Skin of body (tissue), 2 donors: ENCODE results near the gene COPG2. TPM values are rescaled to one million over a fixed set of nuclear protein-coding genes. Genes with fewer than 3 reads are reported as not detected.
"Not testable (repeated sequence)": the region's sequence is repeated elsewhere in the genome, so short reads cannot be mapped to it uniquely, and the experiment has no call there.

ENCODE experiments used
- DNase-seq: peaks from one replicate; lab custom pipeline; 2025; lab: John Stamatoyannopoulos, UW
- total RNA-seq: library from RNA; depleted of rRNA; stranded (reverse); fragments of >200 nt; gene quantifications from one replicate; pipeline ENCODE4 v1.2.3, GENCODE V29; 2014

COPG2 gene, protein sequence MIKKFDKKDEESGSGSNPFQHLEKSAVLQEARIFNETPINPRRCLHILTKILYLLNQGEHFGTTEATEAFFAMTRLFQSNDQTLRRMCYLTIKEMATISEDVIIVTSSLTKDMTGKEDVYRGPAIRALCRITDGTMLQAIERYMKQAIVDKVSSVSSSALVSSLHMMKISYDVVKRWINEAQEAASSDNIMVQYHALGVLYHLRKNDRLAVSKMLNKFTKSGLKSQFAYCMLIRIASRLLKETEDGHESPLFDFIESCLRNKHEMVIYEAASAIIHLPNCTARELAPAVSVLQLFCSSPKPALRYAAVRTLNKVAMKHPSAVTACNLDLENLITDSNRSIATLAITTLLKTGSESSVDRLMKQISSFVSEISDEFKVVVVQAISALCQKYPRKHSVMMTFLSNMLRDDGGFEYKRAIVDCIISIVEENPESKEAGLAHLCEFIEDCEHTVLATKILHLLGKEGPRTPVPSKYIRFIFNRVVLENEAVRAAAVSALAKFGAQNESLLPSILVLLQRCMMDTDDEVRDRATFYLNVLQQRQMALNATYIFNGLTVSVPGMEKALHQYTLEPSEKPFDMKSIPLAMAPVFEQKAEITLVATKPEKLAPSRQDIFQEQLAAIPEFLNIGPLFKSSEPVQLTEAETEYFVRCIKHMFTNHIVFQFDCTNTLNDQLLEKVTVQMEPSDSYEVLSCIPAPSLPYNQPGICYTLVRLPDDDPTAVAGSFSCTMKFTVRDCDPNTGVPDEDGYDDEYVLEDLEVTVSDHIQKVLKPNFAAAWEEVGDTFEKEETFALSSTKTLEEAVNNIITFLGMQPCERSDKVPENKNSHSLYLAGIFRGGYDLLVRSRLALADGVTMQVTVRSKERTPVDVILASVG
- 31.8 TPM for total RNA-seq

DNA sequence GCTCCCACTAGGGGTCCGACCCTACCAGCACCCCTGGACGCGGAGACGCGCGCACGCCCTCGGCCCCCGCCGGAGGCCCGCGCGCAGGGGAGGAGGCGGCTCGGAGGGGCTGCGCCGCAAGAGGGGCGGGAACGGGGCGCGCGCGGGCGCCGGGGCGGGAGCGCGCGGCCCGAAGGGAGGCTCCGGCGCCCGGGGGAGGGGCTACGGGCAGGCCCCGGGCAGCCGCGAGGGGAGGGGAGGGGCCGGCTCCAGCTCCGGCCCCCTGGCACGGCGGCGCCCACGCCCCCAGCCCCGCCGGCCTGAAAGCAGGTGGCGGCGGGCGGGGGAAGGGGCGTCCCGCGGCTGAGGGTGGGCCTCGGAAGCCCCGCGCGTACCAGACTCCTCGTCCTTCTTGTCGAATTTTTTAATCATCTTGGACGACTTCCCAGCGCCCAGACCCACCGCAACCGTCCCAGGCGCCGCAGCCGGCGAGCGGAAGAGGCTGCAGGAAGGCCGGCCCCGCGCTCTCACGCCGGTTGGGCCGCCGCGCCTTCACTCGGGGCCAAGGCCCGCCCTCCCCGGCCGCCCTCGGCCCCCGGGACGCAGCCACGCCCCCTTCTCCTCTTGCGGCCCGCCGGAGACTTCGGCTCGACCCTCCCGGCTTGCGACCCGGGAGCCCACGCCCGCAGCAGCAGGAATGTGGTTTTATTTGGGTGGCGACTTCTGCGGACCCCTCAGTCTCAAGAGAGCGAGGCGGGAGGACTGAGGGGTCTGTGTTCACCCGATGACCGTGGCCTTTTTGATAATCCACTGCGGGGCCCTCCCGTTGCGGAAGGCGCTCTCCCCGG lies at the start of gene COPG2:
Gene COPG2 (minus strand): TSS at position 491 of the 827 bp plus-strand sequence. CDS start 80 bp downstream, at position 411.
- DNase-seq, result peak; percentile 80

DNA sequence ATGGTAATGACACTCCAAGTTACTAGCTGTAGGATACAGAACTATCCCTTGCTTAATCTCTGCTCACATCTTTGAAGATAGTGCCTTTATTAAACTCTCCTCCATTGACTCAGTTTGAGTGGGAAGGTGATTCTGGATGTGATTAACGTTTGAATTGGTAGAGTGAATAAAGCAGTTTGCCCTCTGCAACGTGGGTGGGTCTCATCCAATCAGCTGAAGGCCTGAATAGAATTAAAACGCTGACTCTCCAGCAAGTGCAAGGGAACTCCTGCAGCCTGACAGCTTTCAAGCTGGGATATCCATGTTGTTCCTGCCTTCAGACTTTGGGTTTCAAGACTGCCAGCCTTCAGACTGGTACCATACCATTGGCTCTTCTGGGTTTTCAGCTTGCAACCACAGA lies 43.9 kb upstream of the COPG2 start:
- no peak for DNase-seq

DNA sequence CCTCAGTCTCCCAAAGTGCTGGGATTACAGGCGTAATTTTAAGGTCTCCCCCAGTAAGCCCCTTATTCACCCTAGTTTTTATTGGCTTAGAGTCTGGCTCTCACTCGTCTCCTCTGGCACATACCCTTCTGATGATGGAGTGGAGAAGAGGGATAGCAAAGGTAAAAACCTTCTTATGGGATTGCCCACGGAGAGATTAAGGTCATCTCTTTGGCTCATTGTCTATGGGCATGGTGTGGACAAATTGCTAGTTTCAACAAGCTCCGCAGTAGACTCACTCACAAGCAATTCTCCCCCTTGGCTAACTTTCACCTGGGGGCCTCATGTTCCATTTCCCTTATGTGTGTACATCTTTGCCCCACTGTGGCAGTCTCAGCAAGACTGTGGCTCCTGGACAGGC lies 40.2 kb upstream of the COPG2 start:
- no peak for DNase-seq

DNA sequence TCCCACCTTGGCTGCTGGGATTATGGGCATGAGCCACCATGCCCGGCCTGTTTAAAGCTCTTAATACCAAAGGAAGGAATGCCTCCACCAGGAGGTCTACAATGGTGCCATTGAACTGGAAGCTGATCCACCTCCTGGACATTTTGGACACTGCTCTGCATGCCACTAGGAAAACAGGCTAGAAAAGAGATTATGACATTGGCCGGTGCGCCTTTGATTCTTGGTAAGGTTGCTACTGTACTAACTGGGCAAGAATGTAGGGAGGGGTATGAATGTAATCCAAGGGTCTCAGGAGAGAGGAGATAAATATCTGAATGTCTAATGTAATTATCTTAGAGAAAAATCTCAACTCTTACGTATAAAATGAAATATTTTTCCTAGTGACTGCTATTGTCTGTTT lies 39.5 kb upstream of the COPG2 start:
- no peak for DNase-seq

DNA sequence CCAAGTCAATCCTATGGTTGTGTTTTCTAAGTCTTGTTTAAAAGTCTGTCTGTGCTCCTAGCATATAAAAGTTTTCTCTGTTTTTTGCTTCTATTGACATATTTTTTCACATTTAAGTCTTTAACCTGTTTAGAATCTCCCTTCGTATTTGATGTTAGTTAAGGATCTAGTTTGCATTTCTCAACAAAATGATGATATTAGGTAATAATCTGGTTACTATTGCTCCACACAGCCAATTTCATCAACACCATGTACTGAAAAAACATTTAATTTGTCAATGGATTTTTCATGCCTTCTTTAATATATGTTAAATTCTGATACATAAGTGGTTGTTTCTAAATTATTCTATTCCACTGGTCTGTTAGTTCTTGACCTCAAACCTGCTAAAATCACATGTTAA lies 35.3 kb upstream of the COPG2 start:
- DNase-seq, result no peak

DNA sequence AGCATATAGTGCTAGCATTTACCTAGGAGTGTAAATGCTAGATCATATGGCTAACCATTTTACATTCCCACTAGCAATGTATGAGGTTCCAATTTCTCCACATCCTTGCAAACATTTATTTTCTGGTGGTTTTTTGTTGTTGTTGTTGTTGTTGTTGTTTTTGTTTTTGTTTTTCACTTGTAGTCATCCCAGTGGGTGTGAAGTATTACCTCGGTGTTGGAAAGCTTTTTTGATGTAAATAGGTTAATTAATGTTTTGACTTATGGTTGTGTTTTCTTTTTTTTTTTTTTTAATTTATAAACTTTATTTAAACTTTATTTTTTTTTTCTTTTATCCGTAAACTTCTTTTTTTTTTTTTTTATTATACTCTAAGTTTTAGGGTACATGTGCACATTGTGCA lies 33.1 kb upstream of the COPG2 start:
- no peak for DNase-seq

DNA sequence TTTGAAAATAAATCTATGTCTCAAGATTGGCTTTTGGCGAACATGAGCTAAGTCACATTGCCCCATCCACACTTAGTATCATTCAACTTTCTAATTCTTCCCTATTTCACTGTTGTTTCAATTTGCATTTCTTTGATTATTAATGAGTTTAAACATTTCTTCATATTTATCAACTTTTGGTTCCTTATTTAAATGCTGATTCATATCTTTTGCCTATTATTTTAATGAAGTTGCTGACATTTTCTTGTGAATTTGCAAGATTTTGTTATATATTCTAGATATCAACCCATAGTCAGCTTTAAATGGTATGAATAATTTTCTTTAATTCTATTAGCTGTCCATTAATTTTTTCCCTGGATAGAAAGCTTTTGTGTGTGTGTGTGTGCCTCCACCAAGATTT lies 32.2 kb upstream of the COPG2 start:
- DNase-seq, result no peak

DNA sequence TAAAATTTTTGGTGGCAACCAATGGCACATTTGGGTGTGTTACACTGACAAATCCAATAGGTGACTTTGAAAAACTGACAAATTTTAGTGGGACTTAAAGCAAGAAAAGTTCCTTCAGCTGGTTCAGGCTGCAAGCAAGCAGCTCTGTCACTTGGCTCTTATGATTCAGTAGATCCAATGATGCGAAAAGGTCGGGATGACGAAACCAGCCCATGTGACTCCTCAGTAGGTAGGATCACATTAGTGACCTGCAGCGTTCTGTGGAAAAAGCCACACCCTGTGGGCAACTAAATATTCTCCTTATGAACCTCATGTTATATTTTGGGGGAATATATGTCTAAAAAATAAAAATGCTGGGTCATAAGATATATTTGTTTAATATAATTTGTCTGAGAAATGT lies 31.1 kb upstream of the COPG2 start:
- DNase-seq, result no peak

DNA sequence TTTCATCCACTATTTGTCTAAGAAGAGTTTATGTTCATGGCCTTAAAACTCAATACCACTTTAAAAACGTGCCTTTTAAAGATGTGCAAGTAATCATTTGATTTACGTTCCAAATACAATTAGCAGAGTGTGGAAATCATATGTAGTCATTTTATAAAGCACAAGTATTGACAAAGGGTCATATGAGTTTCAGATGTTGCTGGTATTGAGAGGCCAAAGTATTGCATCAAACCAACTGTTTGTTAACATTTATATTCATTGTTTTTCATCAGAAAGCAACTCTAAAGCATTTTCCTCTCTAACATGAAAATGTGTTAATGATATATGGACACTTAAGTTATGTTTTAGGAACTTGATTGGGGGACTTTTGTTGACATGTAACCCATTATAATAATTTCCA lies 29.3 kb upstream of the COPG2 start:
- peak; percentile 92 for DNase-seq

DNA sequence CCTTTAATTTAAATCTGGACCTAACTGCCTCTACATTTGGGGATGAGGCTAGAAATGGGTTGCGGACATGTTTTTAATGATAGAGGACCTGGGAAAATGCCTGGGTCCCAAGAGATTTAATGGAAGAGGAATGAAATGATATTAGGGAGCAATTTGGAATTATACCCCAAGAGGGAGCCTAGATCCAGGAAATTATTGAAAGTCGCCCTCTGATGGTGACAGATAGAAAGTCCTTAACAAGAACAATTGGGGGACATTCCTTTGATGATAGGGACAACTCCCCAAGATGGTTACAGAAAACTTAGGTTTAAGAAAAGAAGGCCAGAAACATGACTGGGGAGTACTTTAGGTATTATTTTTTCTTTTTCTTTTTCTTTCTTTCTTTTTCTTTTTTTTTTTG lies 27.3 kb upstream of the COPG2 start:
- no peak for DNase-seq

DNA sequence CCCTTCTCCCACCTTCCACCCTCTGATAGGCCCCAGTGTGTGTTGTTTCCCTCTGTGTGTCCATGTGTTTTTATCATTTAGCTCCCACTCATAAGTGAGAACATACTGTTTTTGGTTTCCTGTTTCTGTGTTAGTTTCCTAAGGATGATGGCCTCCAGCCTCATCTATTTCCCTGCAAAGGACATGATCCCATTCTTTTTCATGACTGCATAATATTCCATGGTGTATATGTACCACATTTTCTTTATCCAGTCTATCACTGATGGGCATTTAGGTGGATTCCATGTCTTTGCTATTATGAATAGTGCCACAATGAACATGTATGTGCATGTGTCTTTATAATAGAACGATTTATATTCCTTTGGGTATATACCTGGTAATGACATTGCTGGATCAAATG lies 23.8 kb upstream of the COPG2 start:
- DNase-seq, result not testable (repeated sequence)

DNA sequence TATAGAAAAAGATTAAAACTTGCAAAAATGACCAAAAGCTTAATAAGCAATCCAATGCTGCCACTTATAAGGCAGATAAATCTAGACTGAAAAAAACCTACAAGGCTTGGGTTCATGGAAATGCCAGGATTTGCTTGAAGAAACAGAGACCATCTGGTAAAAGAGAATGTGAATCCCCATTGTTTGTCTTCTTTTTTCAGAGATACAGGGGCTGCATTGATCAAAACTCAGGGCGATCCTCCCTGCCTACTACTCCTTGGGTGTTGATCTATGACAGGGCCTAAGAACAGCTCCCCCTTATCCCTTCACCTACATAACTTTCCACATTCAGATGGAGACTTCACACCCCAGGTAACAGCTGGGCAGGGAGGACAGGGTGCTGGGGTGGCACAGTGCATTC lies 21.1 kb upstream of the COPG2 start:
- DNase-seq, result no peak

DNA sequence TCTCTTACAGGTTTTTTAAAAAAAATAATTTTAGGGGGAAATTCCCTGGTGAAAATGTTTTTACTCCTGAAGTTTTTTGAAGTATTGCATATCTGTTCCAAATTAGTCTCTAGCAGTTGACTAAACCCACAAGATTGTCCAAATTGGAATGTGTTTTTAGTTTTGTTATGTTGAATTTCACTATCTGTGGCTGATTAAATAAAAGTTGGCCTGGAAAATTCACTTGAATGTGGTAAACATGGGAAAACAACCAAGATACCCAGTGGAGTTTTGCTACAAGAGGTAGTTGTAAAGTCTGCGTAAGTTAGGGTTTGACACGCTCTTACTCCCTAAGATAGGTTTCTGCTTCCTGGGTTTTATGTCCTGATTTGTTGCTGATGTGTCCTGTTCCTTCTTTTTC lies 14.5 kb upstream of the COPG2 start:
- DNase-seq, result peak; percentile 22

DNA sequence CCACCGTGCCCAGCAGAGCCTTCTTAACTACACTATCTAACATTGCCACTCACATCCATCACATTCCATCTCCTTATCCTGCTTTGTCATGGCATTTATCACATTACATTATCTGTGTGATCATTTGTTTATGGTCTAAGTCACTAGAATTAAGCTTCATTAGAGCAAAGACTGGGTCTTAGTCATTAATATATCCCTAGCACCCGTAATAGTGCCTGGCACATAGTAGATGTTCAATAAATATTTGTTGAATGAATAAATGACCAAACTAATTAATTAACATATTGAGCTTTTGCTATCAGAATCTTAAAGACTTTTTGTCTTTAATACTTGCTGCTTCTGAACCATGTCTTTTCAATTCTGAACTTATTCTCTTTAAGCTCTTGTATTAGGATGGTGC lies 5.9 kb upstream of the COPG2 start:
- DNase-seq, result no peak

DNA sequence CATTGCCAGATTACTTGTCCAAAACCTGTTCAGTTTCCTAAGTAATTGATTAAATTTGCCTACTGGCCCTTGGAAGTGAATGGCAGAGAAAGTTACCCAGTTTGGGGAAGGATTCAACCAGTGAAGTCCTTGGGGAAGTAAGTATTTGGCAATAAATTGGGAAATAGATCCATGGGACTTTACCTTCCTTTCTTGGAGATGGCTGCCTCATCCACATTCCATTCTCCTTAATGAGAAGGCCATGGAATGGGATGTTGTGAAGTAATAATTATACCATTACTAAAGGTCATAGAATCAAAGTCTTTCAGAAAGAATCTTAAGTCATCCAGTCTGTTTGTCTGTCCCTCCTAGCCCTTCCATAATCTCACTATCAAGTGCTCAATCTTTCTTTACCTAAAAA lies 4.5 kb upstream of the COPG2 start:
- no peak for DNase-seq

DNA sequence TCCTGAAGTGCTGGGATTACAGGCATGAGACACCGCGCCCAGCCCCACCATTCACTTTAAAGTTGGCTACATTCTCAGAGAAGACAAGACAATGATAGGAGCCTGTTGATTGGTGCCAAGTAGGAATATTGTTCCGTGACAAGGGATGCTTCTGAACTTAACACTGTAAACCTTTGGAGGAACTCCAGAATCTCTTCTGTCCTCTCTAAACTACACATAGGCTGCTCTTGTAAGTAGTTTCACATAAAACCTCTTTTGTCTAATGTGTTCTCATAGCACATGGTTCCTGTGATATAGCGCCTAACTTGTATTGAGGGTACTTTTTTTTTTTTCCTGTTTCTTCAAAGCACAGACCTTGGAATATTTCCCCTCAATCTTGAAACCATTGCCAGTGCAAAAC lies 3.6 kb upstream of the COPG2 start:
- DNase-seq, result no peak

DNA sequence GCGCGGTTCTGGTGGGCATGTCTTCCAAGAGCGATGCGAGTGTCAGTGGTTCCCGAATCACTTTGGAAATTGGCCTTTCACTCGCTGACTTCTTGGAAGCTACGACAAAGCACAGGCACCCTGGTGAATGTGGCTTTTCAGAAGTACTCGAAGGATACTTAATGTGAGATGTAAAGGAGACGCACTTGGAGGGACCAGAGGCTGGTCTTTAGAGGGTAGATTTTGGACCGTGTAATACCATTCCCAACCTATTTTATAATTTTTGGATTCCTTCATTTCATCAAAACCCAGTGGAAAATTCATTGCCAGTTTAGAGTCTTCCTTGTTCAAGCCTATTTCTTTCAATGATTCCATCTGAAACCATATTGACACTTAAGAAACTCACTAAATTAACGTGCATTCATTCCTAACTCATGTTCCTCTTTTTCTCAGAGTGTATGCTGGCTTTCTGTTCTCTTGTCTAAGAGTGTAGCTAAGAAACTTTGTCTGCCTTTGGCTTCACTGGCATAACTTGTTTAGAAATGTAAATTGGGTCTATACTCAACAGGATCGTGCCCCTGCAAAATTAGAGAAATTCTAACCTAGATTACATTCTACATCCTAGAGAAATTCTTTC lies 645 bp upstream of the COPG2 start:
- peak; percentile 33 for DNase-seq

DNA sequence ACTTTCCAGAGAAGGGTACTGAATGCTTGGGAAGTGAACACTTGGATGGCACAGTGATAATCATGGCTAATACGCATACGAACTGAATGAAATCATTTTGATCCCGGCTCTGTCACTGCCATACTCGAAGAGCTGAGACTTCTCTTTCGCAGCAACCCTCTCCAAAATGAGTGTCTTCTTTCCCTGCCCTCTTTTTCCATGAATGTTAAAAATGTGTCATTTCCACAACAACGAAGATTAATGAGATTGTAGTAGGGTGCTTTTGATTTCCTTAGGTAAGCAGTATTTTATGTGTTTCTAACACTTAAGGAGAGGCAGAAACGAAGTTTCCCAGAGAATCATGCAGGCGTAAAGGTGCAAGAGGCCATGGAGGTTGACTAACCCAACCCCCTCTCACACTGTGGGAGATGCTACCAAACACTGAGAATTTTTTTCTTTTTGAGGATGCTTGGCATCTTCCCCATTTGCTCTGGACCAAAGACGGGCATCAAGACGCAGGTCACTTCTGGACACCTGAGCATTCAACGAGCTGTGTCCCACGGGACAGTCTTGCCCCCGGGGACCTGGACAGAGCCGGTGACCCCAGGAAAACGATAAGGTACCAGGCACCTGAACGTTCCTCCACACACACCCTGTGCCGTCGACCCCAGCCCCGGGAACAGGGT lies 823 bp downstream of the COPG2 start:
- peak; percentile 11 for DNase-seq

DNA sequence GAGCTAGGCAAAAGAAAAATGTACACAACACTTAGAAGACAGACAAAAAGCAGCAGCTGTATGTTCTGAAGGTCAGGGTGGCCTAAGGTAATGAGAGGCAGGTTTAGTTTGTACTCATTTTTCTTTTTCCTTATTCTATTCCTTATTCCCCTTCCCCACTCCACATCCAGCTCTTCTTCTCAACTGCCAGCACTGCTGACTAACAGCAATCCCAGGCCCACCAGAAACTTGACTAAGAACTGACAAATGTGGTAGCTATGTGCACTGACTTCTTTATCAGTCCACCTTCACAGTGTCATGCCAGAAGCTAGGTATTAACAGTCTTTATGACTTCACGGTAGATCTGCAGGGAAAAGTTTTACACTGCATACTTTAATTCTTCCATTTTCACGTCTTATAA lies 6.1 kb downstream of the COPG2 start:
- no peak for DNase-seq

DNA sequence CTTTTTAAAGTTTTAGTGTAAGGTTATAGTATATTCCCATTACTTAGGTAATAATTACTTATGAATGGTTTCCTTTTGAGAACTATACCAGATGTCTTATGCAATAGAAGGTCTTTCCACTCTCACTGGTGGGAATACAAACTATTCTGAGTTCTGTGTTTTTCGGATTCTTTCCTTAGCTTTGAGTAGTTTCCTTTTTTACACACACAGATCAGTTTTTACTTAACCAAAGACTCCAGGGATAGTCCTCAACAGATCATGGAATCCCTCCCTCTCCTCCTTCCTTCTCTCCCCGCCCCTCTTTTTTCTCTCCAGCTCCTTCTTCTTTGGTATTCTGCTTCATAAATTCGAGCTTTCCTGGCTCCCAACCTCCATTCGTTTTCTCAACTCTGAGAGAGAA lies 13.3 kb downstream of the COPG2 start:
- peak; percentile 7 for DNase-seq

DNA sequence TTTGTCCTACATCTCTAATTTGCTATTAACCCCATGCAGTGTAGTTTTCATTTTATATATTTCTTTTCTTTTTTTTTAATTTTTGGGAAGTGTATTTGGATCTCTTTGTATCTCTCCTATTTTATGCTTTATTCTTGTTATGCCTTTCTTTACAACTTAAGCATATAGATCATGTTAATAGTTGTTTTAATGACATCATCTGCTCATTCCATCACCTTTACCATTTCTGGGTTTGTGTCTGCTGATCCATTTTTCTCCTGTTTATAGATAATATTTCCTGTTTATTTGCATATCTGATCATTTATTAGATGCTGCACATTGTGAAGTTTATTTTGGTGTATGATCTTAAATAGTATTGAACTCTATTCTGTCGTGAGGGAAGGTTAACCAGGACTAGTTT lies 13.7 kb downstream of the COPG2 start:
- no peak for DNase-seq
